CD4-positive, alpha-beta T cell (primary cell): ENCODE results near the gene PHLDA2. TPM values are rescaled to one million over a fixed set of nuclear protein-coding genes. Genes with fewer than 3 reads are reported as not detected.

Experiments
- ATAC-seq: fragments of 200-7000 bp; cut with Tn5 transposase; one replicate; pipeline ENCODE4 v1.10.0; 2022; ENCODE audit warnings: mild to moderate bottlenecking; ENCODE audit not compliant: poor library complexity
- CTCF ChIA-PET: fragments of 350-600 bp; sonication (Branson Sonifier 250); formaldehyde crosslinking; loops from one replicate; lab custom pipeline; 2021; ENCODE audit warnings: antibody characterized with exemption, inconsistent platforms; lab: Charles Lee
- POLR2A ChIA-PET: fragments of 350-600 bp; sonication (Branson Sonifier 250); formaldehyde crosslinking; loops from one replicate; lab custom pipeline; 2021; ENCODE audit warnings: antibody characterized with exemption, inconsistent platforms; lab: Charles Lee
- DNase-seq, 14 experiments: peaks; one replicate each; pipeline ENCODE4 v3.0.0-alpha.2; 2013 to 2020; ENCODE audit warnings: mixed read lengths in 2 of 14
- H3K27ac ChIP-seq, 2 donors: one replicate each; pipeline versions ENCODE4 v1.5.1 to v1.7.0; 2013; ENCODE audit warnings: low read length in 2 of 2, low read depth in 1 of 2, mild to moderate bottlenecking in 1 of 2
- H3K27me3 ChIP-seq, 2 experiments: 1 replicate in 1 of 2; 2 replicates in 1 of 2; pipeline versions ENCODE4 v1.6.1 to v1.7.0; 2013; ENCODE audit warnings: low read length in 2 of 2, control low read depth in 1 of 2, mild to moderate bottlenecking in 1 of 2, moderate library complexity in 1 of 2; ENCODE audit not compliant: insufficient read depth in 2 of 2, control insufficient read depth in 1 of 2
- H3K36me3 ChIP-seq: one replicate; pipeline ENCODE4 v1.6.1; 2013; ENCODE audit warnings: low read length, control low read depth; ENCODE audit not compliant: insufficient read depth
- H3K4me1 ChIP-seq: one replicate; pipeline ENCODE4 v1.6.1; 2013; ENCODE audit warnings: low read length, control low read depth; ENCODE audit not compliant: insufficient read depth
- H3K4me3 ChIP-seq: one replicate; pipeline ENCODE4 v1.5.1; 2013; ENCODE audit warnings: mild to moderate bottlenecking, low read length, moderate library complexity
- H3K9me3 ChIP-seq, 2 experiments: 1 replicate in 1 of 2; 2 replicates in 1 of 2; pipeline versions ENCODE4 v1.6.1 to v1.7.0; 2013; ENCODE audit warnings: low read length in 2 of 2, mild to moderate bottlenecking in 2 of 2, control low read depth in 1 of 2, moderate library complexity in 1 of 2; ENCODE audit not compliant: control insufficient read depth in 1 of 2, insufficient read depth in 1 of 2
- H3K27ac Mint-ChIP-seq: one replicate; pipeline ENCODE4 v1.8.0; 2020; ENCODE audit warnings: mixed read lengths
- H3K27me3 Mint-ChIP-seq: one replicate; pipeline ENCODE4 v1.8.0; 2021; ENCODE audit warnings: mixed read lengths
- H3K36me3 Mint-ChIP-seq: one replicate; pipeline ENCODE4 v1.8.0; 2021; ENCODE audit warnings: low read depth, mixed read lengths
- H3K4me1 Mint-ChIP-seq: one replicate; pipeline ENCODE4 v1.8.0; 2021; ENCODE audit warnings: low read depth, mixed read lengths
- H3K4me3 Mint-ChIP-seq: one replicate; pipeline ENCODE4 v1.8.0; 2020; ENCODE audit warnings: mild to moderate bottlenecking, mixed read lengths
- H3K9me3 Mint-ChIP-seq: one replicate; pipeline ENCODE4 v1.8.0; 2020; ENCODE audit warnings: mixed read lengths
- intact Hi-C, 2 experiments: fragments of 100-400 bp; cut with DNase I in 1 of 2; cut with micrococcal nuclease in 1 of 2; formaldehyde crosslinking; loops; one replicate each; pipeline versions ENCODE4 v1.15.1 to v1.9.0; 2023 to 2025; cut with DNase I, micrococcal nuclease
- total RNA-seq, 174 experiments: library from RNA in 2 of 174; stranded (reverse) in 2 of 174; gene quantifications; one replicate each; pipeline ENCODE4 v1.2.3 and lab custom pipeline; 2021 to 2026
- TF ChIP-seq, protein P1 (sequence below): fragments of 200-600 bp; IDR thresholded peaks from one replicate; pipeline ENCODE4 v1.8.0; 2022; ENCODE audit warnings: antibody characterized with exemption, mild to moderate bottlenecking

The PHLDA2 gene
- total RNA-seq, 2 experiments from 2014 or later = 1.1 to 1.3 TPM

DNA sequence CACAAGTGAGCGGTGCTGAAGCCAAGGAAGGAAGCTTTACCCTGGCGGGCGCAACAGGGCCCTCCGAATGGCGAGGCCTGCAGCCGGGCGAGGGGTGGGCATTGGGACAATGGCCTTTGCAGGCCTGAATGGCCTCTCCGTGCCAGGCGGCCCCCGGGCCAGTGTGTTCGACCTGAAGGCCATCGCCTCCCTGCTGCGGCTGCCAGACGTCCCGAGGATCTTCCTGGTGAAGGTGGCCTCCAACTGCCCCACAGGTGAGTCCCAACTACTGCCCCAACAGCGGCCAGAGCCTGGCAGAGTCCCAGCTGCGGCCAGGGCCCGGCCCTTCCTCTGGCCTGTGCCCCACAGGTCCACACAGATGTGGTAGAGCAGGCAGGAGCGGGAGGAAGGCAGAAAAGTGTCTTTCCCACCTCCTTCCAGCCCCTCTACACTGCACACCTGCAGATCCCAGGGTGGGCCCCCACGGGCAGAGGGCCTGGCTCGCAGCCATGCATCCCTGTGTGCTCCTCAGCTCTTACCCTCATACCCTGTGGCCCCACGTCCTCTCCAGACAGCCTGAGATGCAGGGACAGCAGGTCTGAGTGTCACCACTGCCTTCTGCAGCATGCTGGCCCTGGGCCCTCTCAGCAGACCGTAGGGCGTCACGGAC, 11.3 kb downstream of the PHLDA2 start:
- intact Hi-C loops = no loop called here
- peaks cover 17% of the 10 kb centered on the region for H3K4me1 ChIP-seq
- Mint-ChIP-seq H3K27me3 (no peaks in the 10 kb centered on the region), H3K4me3 (no peak overlapping the region), H3K4me1 (peaks cover 12% of the 10 kb centered on the region), H3K9me3 (no peaks in the 10 kb centered on the region), H3K27ac (no peak overlapping the region), H3K36me3 (no peaks in the 10 kb centered on the region)
- H3K9me3 ChIP-seq = no peaks in the 10 kb centered on the region
- no peak for ATAC-seq
- ChIA-PET CTCF (no interaction called here), POLR2A (no interaction called here)
- H3K4me3 ChIP-seq = no peak overlapping the region
- no peak for DNase-seq
- H3K27me3 ChIP-seq = no peaks in the 10 kb centered on the region
- no peaks in the 10 kb centered on the region for H3K36me3 ChIP-seq
- no peak overlapping the region for H3K27ac ChIP-seq
- TF ChIP-seq, protein P1, sequence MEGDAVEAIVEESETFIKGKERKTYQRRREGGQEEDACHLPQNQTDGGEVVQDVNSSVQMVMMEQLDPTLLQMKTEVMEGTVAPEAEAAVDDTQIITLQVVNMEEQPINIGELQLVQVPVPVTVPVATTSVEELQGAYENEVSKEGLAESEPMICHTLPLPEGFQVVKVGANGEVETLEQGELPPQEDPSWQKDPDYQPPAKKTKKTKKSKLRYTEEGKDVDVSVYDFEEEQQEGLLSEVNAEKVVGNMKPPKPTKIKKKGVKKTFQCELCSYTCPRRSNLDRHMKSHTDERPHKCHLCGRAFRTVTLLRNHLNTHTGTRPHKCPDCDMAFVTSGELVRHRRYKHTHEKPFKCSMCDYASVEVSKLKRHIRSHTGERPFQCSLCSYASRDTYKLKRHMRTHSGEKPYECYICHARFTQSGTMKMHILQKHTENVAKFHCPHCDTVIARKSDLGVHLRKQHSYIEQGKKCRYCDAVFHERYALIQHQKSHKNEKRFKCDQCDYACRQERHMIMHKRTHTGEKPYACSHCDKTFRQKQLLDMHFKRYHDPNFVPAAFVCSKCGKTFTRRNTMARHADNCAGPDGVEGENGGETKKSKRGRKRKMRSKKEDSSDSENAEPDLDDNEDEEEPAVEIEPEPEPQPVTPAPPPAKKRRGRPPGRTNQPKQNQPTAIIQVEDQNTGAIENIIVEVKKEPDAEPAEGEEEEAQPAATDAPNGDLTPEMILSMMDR = no peak

DNA sequence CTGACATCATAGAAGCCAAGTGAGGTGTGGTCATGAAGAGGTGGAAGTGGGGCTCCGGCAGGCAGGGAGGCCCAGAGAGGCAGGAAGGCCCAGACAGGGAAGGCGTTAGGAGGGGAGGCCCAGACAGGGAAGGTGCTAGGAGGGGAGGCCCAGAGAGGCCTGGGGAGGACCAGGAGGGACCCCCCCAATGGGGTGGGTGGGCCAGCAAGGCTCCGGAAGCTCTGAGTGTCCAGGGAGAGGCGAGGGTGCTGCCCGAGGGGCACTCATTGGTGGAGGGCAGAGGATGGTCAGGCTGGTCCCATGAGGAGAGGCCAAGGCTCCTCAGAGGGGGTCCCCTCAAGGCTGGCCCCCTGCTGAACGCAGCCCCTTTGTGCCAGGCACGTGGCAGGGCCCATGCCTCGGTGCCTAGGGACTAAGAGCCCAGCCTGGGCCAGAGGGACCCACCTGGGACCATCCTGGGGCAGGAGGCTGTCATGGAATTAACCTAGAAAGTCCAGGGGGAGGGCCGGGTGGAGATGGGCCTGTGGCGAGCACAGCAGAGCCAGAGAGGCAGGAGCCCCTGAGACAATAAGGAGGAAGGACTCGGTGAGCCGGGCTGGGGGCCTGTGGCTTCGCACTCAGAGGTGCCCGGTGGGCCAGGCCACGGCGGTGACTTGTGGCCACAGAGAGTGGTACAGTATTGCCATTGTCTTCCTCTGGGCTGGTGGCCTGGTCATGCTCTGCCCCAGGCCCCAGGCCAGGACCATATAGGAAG, 12.2 kb downstream of the PHLDA2 start:
- TF ChIP-seq, protein P1 = no peak
- no peak overlapping the region for H3K4me3 ChIP-seq
- H3K4me1 ChIP-seq = peaks cover 17% of the 10 kb centered on the region
- no peak for DNase-seq
- ChIA-PET POLR2A (no interaction called here), CTCF (no interaction called here)
- H3K9me3 ChIP-seq = no peaks in the 10 kb centered on the region
- no peaks in the 10 kb centered on the region for H3K27me3 Mint-ChIP-seq
- peaks cover 12% of the 10 kb centered on the region for H3K4me1 Mint-ChIP-seq
- intact Hi-C loops = no loop called here
- no peak overlapping the region for H3K4me3 Mint-ChIP-seq
- no peak overlapping the region for H3K27ac ChIP-seq
- no peaks in the 10 kb centered on the region for H3K9me3 Mint-ChIP-seq
- no peaks in the 10 kb centered on the region for H3K27me3 ChIP-seq
- no peaks in the 10 kb centered on the region for H3K36me3 ChIP-seq
- no peaks in the 10 kb centered on the region for H3K36me3 Mint-ChIP-seq
- H3K27ac Mint-ChIP-seq = no peak overlapping the region
- ATAC-seq = no peak

DNA sequence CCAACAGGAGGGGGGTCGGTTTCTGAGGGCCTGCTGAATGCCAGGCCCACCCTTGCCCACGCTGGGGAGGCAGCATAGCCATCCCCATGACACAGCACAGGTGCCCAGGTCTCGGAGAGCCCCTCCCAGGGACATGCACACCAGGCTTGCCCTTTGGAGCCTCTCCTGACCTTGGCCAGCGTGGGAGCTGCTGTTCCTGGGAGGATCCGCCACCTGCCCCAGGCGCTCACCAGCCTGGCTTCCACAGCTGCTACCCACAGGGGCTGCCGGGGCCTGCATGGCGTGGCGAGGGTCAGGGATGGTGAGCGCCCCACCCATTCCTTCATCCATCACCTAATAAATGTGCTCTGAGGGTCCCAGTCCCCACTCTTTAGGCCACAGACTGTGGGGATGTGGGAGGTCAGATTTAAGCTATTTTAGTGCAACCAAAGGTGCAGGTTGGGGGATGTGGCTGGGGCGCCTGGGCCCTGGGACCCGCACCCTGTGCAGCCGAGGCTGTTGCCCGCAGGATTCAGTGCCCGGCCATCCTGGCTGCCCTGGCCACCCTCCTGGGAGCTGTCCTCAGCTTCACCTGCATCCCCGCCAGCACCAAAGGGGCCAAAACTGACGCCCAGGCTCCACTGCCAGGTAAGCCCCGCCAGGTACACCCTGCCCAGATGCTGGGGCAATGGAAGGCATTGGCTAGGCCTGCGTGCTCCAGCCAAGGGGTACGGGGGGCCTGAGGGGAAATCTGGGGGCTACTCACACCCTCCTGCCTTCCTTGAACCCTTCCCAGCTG, 12.9 kb downstream of the PHLDA2 start:
- Mint-ChIP-seq H3K4me3 (no peak overlapping the region), H3K27ac (no peak overlapping the region), H3K27me3 (no peaks in the 10 kb centered on the region), H3K4me1 (peaks cover 12% of the 10 kb centered on the region), H3K9me3 (no peaks in the 10 kb centered on the region), H3K36me3 (no peaks in the 10 kb centered on the region)
- DNase-seq (no peak), ATAC-seq (no peak)
- intact Hi-C loops = no loop called here
- H3K27me3 ChIP-seq = no peaks in the 10 kb centered on the region
- TF ChIP-seq, protein P1 = no peak
- H3K4me1 ChIP-seq = peaks cover 17% of the 10 kb centered on the region
- no peak overlapping the region for H3K4me3 ChIP-seq
- ChIA-PET CTCF (no interaction called here), POLR2A (no interaction called here)
- no peaks in the 10 kb centered on the region for H3K36me3 ChIP-seq
- H3K27ac ChIP-seq = no peak overlapping the region
- no peaks in the 10 kb centered on the region for H3K9me3 ChIP-seq
